Measurements from ENCODE around the gene POT1. TPM values are rescaled to one million over a fixed set of nuclear protein-coding genes. Genes with fewer than 3 reads are reported as not detected.

POT1 gene
- total RNA-seq, 1 experiment from 2014 or later: 7.5 TPM

GRCh38 chr7:124909808-124910207, 19.8 kb downstream of the POT1 start:
- no peak for DNase-seq (ENCODE audit: low spot score)

GRCh38 chr7:124908259-124908658, 21.4 kb downstream of the POT1 start:
- DNase-seq (ENCODE audit: low spot score): no peak

- no peak for DNase-seq (ENCODE audit: low spot score)
These were observed 22.1 kb downstream of the POT1 start for GRCh38 chr7:124907490-124907889.

- no peak for DNase-seq (ENCODE audit: low spot score)
These were observed 31.1 kb downstream of the POT1 start for GRCh38 chr7:124898531-124898930.

GRCh38 chr7:124896001-124896400, 33.6 kb downstream of the POT1 start:
- DNase-seq (ENCODE audit: low spot score): no peak

- DNase-seq (ENCODE audit: low spot score): no peak
These were observed 36.3 kb downstream of the POT1 start for GRCh38 chr7:124893140-124893827.

GRCh38 chr7:124887247-124887646, 42.4 kb downstream of the POT1 start:
- no peak for DNase-seq (ENCODE audit: low spot score)

GRCh38 chr7:124881981-124882380, 47.6 kb downstream of the POT1 start:
- no peak for DNase-seq (ENCODE audit: low spot score)

GRCh38 chr7:124879771-124880170, 49.9 kb downstream of the POT1 start:
- DNase-seq (ENCODE audit: low spot score): no peak

- no peak for DNase-seq (ENCODE audit: low spot score)
These were observed 50.5 kb downstream of the POT1 start for GRCh38 chr7:124879103-124879502.

- no peak for DNase-seq (ENCODE audit: low spot score)
These were observed 54.9 kb downstream of the POT1 start for GRCh38 chr7:124874644-124875163.

GRCh38 chr7:124857672-124858235, 71.9 kb downstream of the POT1 start:
- DNase-seq (ENCODE audit: low spot score): no peak

- peak; percentile 77 for DNase-seq (ENCODE audit: low spot score)
These were observed 73.2 kb downstream of the POT1 start for GRCh38 chr7:124856299-124856888.

GRCh38 chr7:124843336-124843735, 86.3 kb downstream of the POT1 start:
- no peak for DNase-seq (ENCODE audit: low spot score)

GRCh38 chr7:124840435-124840834, 89.2 kb downstream of the POT1 start:
- DNase-seq (ENCODE audit: low spot score): peak; percentile 52

- no peak for DNase-seq (ENCODE audit: low spot score)
These were observed 89.9 kb downstream of the POT1 start for GRCh38 chr7:124839687-124840086.

GRCh38 chr7:124836173-124836572, 93.5 kb downstream of the POT1 start:
- no peak for DNase-seq (ENCODE audit: low spot score)

- no peak for DNase-seq (ENCODE audit: low spot score)
These were observed 110.8 kb downstream of the POT1 start for GRCh38 chr7:124818807-124819206.

GRCh38 chr7:124813994-124814798, 115.4 kb downstream of the POT1 start:
- no peak for DNase-seq (ENCODE audit: low spot score)

- DNase-seq (ENCODE audit: low spot score): no peak
These were observed 116.9 kb downstream of the POT1 start for GRCh38 chr7:124812764-124813163.

GRCh38 chr7:124811341-124811740, 118.3 kb downstream of the POT1 start:
- DNase-seq (ENCODE audit: low spot score): no peak

- no peak for DNase-seq (ENCODE audit: low spot score)
These were observed 119.0 kb downstream of the POT1 start for GRCh38 chr7:124810605-124811004.

Data from HT-29 (cell line).